Retinal pigment epithelial cell (primary cell): ENCODE data around the gene POGLUT2.

Experiments used
- DNase-seq: peaks from one replicate; pipeline ENCODE4 v3.0.0-alpha.2; 2010; ENCODE audit warnings: low read depth
- H3K4me3 ChIP-seq: 2 replicates; pipeline ENCODE4 v1.5.1; 2011; ENCODE audit warnings: mild to moderate bottlenecking, low read length, control low read depth, moderate library complexity
- TF ChIP-seq, protein P1 (sequence below): conservative IDR thresholded peaks from 2 replicates; pipeline ENCODE4 v1.5.1; 2011; ENCODE audit warnings: low read depth, low read length, control low read depth, inconsistent platforms

Gene POGLUT2

DNA sequence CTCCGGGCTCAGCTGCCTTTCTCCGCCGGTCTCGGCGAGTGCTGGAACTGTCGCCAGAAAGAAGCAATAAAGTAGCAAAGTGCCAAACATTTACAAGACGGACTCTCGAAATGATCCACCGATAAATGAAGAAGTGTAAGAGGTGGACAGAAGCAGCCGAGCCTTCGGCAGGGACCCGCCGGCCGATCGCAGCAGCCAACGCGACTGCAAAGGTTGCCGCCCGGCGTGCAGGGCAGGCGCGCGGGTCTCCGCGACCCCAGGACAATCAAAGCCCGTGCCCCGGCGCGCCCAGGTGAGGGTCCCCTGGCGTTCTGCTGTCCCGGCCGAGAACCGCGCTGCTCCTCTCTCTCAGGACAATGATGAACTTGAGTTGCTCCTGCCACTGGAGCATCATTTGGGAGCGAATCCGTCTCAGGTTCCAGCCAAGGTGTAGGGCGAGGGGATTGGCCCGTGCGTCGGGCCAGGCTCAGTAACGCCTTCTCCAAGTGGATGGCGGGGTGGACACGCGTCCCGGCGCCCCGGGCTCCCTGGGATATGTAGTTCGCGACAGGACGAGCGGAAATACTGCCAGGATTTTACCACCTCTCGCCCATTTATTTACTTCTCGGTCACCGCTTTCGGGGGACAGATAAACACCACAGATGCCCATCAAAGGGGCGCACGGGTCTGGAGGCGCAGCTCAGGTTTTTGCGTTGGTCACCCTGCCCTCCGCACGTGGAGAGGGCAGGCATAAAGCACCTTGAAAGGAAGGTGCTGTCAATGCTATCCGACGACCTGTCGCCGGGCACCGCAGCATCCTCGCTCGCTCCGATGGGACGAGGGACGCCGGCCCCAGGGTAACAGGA lies at the start of gene POGLUT2, which contains the start of gene BIVM:
Gene POGLUT2, minus strand, starts transcription at position 396 of the 845 bp plus-strand sequence. Its CDS starts 306 bp downstream, at position 90.
Gene BIVM, plus strand, starts transcription at position 539 of the 845 bp plus-strand sequence. CDS start 8,149 bp downstream, outside the sequence.
- TF ChIP-seq, protein P1, sequence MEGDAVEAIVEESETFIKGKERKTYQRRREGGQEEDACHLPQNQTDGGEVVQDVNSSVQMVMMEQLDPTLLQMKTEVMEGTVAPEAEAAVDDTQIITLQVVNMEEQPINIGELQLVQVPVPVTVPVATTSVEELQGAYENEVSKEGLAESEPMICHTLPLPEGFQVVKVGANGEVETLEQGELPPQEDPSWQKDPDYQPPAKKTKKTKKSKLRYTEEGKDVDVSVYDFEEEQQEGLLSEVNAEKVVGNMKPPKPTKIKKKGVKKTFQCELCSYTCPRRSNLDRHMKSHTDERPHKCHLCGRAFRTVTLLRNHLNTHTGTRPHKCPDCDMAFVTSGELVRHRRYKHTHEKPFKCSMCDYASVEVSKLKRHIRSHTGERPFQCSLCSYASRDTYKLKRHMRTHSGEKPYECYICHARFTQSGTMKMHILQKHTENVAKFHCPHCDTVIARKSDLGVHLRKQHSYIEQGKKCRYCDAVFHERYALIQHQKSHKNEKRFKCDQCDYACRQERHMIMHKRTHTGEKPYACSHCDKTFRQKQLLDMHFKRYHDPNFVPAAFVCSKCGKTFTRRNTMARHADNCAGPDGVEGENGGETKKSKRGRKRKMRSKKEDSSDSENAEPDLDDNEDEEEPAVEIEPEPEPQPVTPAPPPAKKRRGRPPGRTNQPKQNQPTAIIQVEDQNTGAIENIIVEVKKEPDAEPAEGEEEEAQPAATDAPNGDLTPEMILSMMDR: no peak
- DNase-seq: peak; percentile 83
- H3K4me3 ChIP-seq: peak within 1 kb of the TSS; percentile 75

DNA sequence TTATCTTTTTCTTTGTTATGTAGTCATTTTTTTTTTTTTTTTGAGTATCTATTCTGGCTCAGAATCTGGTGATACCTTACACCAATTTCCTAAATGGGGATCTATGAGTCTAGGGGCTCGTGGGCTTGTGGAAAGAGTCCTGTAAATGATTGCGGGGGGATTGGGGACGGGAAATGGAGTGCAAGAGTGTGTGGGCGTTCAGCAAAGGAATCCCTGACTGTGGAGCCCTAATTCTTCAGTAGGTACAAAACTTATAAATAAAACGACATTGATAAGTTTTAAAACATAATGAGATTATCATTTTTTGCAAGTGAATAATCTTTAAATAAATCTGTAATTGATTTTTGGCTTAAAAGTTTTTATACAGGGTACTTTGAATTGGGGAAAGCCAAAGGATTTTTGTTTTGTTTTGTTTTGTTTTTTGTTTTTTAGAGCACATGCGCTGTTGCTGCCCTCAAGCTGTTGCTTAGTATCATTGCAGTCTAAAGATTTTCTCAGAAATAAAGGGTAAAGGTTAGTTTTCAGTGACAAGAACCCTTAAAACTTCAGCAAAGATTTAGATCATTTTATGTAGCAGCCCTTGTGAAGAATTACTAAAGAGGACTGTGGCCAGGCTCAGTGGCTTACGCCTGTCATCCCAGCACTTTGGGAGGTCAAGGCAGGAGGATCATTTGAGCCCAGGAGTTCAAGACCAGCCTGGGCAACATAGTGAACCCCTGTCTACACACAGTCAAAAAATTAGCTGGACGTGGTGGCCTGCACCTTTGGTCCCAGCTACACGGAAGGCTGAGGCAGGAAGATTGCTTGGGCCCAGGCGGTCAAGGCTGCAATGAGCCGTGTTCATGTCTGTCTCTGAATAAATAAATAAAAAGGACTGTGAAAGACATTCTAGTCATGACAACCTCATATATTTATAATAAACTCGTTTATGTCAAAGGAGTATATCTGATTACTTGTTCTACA lies 48.8 kb upstream of the POGLUT2 start:
- no peak for DNase-seq
- H3K4me3 ChIP-seq: peak overlapping the region; percentile 94
- TF ChIP-seq, protein P1: peak; percentile 79

DNA sequence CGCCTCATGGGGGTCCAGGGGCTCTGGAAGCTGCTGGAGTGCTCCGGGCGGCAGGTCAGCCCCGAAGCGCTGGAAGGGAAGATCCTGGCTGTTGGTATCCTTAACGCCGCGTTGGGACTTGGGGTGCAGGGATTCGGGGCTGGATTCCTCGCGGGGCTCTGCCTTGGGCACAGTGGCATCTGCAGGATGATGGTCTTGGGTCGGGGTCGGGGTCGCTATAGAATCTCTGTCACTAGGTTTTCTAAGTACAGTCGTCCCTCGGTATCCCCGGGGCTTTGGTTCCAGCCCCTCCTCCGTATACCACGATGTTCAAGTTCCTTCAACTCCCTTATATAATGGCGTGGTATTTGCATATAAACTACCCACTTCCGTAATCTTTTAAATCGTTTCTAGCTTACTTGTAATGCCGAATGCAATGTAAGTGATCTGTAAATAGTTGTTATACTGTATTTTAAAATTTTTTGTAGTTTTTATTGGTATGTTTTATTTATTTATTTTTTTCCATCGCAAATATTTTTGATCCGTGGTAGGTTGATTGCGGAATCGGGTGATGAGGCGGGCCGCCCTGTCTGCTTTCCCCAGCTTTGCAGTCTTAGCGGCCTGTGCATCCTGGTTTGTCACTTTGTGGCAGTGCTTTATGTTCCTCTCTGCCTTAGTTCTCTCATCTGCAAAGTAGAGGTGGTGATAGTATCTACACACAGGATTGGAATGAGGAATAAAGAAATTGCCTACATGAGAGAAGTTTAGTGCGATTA lies 47.7 kb upstream of the POGLUT2 start:
- H3K4me3 ChIP-seq: peak overlapping the region; percentile 94
- TF ChIP-seq, protein P1: no peak
- DNase-seq: no peak

DNA sequence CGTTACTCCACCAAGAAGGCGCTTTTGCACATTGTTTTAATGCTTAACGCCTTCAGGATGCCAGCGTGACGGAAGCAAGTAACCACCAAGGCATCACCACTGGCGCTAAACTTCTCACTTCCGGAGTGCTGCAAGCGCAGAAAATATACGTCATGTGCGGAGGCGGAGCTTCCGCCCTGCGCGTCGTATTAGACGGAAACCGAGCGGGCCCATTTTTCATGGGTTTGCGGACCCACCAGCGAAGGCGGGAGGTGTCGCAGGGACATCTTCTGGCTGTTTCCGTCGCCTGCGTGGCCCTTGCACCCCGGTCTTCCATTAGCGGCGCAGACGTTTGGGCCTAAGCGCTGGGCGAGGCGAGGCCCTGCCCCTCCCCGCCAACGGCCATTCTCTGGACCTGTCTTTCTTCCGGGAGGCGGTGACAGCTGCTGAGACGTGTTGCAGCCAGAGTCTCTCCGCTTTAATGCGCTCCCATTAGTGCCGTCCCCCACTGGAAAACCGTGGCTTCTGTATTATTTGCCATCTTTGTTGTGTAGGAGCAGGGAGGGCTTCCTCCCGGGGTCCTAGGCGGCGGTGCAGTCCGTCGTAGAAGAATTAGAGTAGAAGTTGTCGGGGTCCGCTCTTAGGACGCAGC lies 47.0 kb upstream of the POGLUT2 start, which contains the start of gene ERCC5:
Gene ERCC5, plus strand, starts transcription at position 403 of the 631 bp plus-strand sequence. CDS start 235 bp downstream, outside the sequence.
- TF ChIP-seq, protein P1: no peak
- H3K4me3 ChIP-seq: peak within 1 kb of the TSS; percentile 94
- DNase-seq: peak; percentile 82

DNA sequence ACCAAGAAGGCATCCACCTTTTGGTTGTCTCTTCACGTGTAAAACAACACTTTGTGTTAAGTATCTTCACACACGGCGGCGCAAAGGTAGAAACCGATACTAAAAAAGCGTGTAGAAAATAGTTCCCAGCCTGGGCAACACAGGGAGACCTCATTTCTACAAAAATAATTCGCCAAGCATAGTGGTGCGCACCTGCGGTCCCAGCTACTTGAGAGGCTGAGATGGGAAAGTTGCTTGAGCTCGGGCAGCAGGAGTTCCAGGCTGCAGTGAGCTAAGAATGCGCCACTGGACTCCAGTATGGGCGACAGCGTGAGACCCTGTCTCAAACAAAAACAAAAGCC lies 46.5 kb upstream of the POGLUT2 start:
- H3K4me3 ChIP-seq: peak overlapping the region; percentile 94
- DNase-seq: no peak
- TF ChIP-seq, protein P1: no peak

DNA sequence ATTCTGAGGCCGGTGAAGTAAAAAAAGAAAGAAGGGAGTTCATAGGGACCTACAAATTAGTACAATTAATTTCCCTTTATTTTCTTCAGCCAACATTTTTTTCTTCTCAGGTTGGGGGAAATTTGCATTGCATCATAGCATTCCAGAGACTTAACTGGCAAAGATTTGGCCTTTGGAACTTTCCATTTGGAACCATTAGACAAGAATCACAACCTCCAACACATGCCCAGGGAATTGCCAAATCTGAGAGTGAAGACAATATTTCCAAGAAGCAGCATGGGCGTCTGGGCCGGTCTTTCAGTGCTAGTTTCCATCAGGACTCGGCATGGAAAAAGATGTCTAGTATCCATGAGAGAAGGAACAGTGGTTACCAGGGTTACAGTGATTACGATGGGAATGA lies 40.7 kb upstream of the POGLUT2 start:
- TF ChIP-seq, protein P1: no peak
- no peak for DNase-seq
- no peak overlapping the region for H3K4me3 ChIP-seq
